ENCODE results near the gene COL6A2.
"Not testable (repeated sequence)": the region's sequence is repeated elsewhere in the genome, so short reads cannot be mapped to it uniquely, and the experiment has no call there.

COL6A2 gene

DNA sequence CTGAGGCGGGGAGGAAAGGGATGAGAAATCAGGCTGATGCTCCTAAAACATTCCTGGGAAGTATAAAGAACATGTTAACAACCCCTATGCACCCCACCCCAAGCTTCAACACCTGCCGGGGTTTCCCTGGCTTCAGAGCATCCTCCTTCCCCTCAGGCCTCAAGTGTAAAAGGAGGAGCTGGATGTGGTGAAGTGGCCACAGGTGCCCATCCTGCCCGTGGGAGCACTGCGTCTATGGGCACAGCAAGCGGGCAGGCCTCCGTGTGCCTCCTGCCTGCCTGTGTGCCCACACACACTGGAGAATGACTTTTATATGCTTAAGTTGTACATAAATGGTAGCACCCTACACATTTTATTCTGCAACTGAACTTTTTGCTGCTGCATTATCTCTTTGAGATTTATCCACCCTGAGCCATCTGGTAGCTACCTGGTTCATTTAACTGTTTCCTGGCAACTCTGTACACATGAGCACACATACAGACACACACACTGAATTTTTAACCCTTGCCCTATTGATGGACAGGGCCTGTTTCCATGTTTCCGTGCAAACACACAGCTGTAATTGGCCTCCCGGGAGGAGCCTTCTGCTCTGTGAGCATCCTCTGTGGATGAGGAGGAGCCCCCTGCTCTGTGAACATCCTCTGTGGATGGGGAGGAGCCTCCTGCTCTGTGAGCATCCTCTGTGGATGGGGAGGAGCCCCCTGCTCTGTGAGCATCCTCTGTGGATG, 70.9 kb downstream of the COL6A2 start:
- no peak overlapping the region for H3K4me3 ChIP-seq
- H3K4me2 ChIP-seq: no peak overlapping the region
- H4K20me1 ChIP-seq: peaks cover 12% of the 10 kb centered on the region; the same call in 1 of the 2 replicates
- TF ChIP-seq Cebpa-rat (IDR thresholded peaks at IDR 0.05): no peak
- H3K27me3 ChIP-seq: no peaks in the 10 kb centered on the region
- H3K9ac ChIP-seq: no peak overlapping the region
- H3K36me3 ChIP-seq: no peaks in the 10 kb centered on the region
- peaks cover 9% of the 10 kb centered on the region for H3K9me3 ChIP-seq
- H3K27ac ChIP-seq: no peak overlapping the region
- no peaks in the 10 kb centered on the region for H3K4me1 ChIP-seq

DNA sequence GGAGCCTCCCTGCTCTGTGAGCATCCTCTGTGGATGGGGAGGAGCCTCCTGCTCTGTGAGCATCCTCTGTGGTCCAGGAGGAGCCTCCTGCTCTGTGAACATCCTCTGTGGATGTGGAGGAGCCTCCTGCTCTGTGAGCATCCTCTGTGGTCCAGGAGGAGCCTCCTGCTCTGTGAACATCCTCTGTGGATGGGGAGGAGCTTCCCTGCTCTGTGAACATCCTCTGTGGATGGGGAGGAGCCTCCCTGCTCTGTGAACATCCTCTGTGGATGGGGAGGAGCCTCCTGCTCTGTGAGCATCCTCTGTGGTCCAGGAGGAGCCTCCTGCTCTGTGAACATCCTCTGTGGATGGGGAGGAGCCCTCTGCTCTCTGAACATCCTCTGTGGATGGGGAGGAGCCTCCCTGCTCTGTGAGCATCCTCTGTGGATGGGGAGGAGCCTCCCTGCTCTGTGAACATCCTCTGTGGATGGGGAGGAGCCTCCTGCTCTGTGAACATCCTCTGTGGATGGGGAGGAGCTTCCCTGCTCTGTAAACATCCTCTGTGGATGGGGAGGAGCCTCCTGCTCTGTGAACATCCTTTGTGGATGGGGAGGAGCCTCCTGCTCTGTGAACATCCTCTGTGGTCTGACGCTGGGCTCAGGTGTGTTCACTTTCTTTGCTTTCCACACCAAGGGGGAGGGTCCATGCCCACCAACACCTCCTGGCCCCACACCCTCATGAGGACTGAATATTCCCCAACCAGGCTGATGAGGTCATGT, 72.7 kb downstream of the COL6A2 start:
- not testable (repeated sequence) for H3K9ac ChIP-seq, H3K4me2 ChIP-seq, H3K4me1 ChIP-seq, H3K36me3 ChIP-seq, H3K4me3 ChIP-seq, H3K27ac ChIP-seq, H3K27me3 ChIP-seq
- peaks cover 12% of the 10 kb centered on the region; the same call in 1 of the 2 replicates for H4K20me1 ChIP-seq
- peaks cover 27% of the 10 kb centered on the region for H3K9me3 ChIP-seq

DNA sequence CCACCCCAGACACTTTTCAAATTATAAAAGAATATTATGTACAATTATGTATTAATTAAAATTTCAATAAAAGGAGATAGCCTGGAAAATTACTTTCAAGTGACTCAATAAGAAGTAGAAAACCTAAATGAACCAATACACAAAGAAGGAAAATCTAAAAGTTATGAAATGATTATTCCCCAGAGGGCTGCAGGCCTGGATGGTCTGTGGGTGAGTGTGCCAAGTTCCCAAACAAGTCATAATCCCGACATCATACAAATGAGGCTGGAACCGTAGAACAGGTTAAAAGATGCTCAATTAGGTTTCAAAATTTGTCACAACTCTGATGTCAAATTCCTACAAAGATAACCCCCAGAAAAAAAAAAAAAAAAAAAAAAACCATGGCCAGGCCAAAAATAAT, 73.7 kb downstream of the COL6A2 start:
- H3K27ac ChIP-seq: no peak overlapping the region
- H3K4me2 ChIP-seq: no peak overlapping the region
- peaks cover 12% of the 10 kb centered on the region; the same call in 1 of the 2 replicates for H4K20me1 ChIP-seq
- H3K36me3 ChIP-seq: no peaks in the 10 kb centered on the region
- TF ChIP-seq Cebpa-rat (IDR thresholded peaks at IDR 0.05): no peak
- no peaks in the 10 kb centered on the region for H3K27me3 ChIP-seq
- peaks cover 37% of the 10 kb centered on the region for H3K9me3 ChIP-seq
- no peak overlapping the region for H3K9ac ChIP-seq
- no peak overlapping the region for H3K4me3 ChIP-seq
- no peaks in the 10 kb centered on the region for H3K4me1 ChIP-seq

GRCh38 chr21:46171996-46172862, 74.3 kb downstream of the COL6A2 start:
- H3K36me3 ChIP-seq: no peaks in the 10 kb centered on the region
- no peaks in the 10 kb centered on the region for H3K27me3 ChIP-seq
- H3K27ac ChIP-seq: no peak overlapping the region
- H3K9me3 ChIP-seq: peaks cover 43% of the 10 kb centered on the region
- H3K9ac ChIP-seq: no peak overlapping the region
- H3K4me2 ChIP-seq: no peak overlapping the region
- H3K4me1 ChIP-seq: no peaks in the 10 kb centered on the region
- TF ChIP-seq Cebpa-rat (IDR thresholded peaks at IDR 0.05): no peak
- H4K20me1 ChIP-seq: peaks cover 12% of the 10 kb centered on the region; the same call in 1 of the 2 replicates
- H3K4me3 ChIP-seq: no peak overlapping the region

DNA sequence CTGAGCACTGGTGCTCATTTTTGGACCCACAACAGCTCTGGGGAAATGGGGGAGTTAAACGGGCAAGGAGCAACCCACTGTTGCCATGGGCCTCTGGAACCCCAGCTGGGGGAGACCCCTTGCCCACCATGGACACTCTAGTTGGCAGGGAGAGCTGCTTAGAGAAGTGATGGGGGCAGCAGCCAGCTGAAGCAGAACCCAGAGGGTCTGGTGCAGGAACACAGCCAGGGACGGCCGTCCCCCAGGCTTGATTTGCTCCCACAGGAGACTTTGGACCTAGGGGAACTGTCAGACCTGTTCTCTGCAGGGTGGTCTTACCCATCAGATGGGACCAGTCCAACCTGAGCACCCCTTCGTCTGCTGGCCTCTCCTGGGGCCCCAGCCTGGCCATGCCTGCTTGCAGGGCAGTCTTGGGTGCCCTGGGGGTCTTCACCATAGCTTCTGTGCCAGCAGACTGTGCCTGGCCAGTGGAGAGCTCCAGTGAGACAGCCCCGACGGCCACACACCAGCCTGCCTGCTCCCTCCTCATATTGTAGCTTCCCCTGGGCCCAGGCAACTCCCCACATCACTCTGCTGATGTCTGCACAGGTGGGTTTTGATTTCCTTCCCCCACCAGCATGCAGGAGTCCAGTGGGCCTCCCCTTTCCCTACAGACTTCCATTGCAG, 75.1 kb downstream of the COL6A2 start:
- H3K36me3 ChIP-seq: no peaks in the 10 kb centered on the region
- H3K27ac ChIP-seq: no peak overlapping the region
- H3K4me2 ChIP-seq: no peak overlapping the region
- H3K4me3 ChIP-seq: no peak overlapping the region
- H3K27me3 ChIP-seq: no peaks in the 10 kb centered on the region
- H3K9me3 ChIP-seq: peaks cover 48% of the 10 kb centered on the region
- peaks cover 10% of the 10 kb centered on the region; the same call in 1 of the 2 replicates for H4K20me1 ChIP-seq
- no peak overlapping the region for H3K9ac ChIP-seq
- no peak for TF ChIP-seq Cebpa-rat (IDR thresholded peaks at IDR 0.05)
- H3K4me1 ChIP-seq: no peaks in the 10 kb centered on the region

DNA sequence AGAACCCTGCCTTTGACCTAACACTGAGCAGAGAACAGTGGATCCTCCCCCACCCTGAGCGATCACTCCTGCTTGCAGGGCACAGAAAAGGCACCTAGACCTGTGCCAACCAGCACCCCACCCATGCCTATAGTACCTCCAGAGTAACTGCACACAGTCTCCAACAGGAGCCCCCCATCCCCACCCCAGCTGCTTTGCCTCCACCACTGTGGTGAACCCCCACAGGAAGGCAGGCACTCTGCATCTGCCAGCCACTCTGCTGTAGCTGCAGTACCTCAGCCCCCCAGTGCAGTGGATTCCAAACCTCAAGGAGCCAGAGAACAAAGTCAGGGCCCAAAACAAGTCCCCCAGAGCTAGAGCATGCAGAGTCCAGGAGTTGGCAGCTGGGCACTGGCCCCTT, 75.7 kb downstream of the COL6A2 start:
- no peak for TF ChIP-seq Cebpa-rat (IDR thresholded peaks at IDR 0.05)
- H3K4me3 ChIP-seq: no peak overlapping the region
- H4K20me1 ChIP-seq: peaks cover 4% of the 10 kb centered on the region; the same call in 1 of the 2 replicates
- H3K9me3 ChIP-seq: peaks cover 48% of the 10 kb centered on the region
- H3K36me3 ChIP-seq: no peaks in the 10 kb centered on the region
- H3K4me2 ChIP-seq: no peak overlapping the region
- no peaks in the 10 kb centered on the region for H3K4me1 ChIP-seq
- no peak overlapping the region for H3K27ac ChIP-seq
- H3K27me3 ChIP-seq: no peaks in the 10 kb centered on the region
- no peak overlapping the region for H3K9ac ChIP-seq

DNA sequence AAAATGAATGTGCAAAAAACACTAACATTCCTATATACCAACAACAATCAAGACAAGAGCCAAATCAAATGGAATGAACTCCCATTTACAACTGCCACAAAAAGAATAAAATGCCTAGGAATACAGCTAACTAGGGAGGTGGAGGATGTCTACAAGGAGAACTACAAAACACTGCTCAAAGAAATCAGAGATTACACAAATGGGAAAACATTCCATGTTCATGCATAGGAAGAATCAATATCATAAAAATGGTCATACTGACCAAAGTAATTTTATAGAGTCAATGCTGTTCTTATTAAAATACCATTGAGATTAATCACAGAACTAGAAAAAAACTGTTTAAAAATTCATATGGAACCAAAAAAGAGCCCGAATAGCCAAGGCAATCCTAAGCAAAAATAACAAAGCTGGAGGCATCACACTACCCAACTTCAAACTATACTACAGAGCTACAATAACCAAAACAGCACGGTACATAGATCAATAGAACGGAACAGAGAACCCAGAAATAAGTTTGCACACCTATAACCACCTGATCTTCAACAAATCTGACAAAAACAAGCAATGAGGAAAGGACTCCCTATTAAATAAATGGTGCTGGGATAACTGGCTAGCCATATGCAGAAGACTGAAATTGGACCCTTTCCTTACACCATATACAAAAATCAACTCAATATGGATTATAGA, 78.7 kb downstream of the COL6A2 start:
- not testable (repeated sequence) for H4K20me1 ChIP-seq, H3K4me1 ChIP-seq, H3K36me3 ChIP-seq, H3K4me2 ChIP-seq, H3K27ac ChIP-seq, H3K27me3 ChIP-seq, H3K9ac ChIP-seq, H3K4me3 ChIP-seq
- H3K9me3 ChIP-seq: peaks cover 48% of the 10 kb centered on the region

DNA sequence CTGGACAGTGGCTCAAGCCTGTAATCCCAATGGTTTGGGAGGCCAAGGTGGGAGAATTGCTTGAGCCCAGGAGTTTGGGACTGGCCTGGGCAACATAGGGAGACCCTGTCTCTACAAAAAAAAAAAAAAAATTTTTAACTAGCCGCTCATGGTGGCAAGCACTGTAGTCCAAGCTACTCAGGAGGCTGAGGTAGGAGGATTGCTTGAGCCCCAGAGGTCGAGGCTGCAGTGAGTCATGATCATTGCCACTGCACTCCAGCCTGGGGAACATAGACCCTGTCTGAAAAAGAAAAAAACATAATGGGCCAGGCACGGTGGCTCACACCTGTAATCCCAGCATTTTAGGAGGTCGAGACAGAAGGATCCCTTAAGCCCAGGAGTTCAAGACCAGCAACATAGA, 81.0 kb downstream of the COL6A2 start:
- Histone ChIP-seq H3K9me3 (peaks cover 37% of the 10 kb centered on the region), H3K4me3 (no peak overlapping the region), H3K27me3 (peaks cover 2% of the 10 kb centered on the region; the same call in 1 of the 2 replicates), H3K9ac (no peak overlapping the region), H3K4me1 (0 out of 2 replicates have a peak, but pooled peaks cover 10% of the 10 kb centered on the region), H3K27ac (no peak overlapping the region), H4K20me1 (no peaks in the 10 kb centered on the region), H3K4me2 (no peak overlapping the region), H3K36me3 (no peaks in the 10 kb centered on the region)
- no peak for TF ChIP-seq Cebpa-rat (IDR thresholded peaks at IDR 0.05)

Measured in BLaER1 (cell line).